RWPE2 (cell line): ENCODE data around the gene POU2F3.

ENCODE experiments used
- ATAC-seq: fragments of 200-7000 bp; cut with Tn5 transposase; 3 replicates; pipeline ENCODE4 v1.9.1; 2021; ENCODE audit warnings: low read depth
- DNase-seq: peaks from one replicate; pipeline ENCODE4 v3.0.0-alpha.2; 2020; ENCODE audit warnings: low spot score
- H3K27ac ChIP-seq: fragments of 450-650 bp; 2 replicates; pipeline ENCODE4 v1.5.1; 2017; ENCODE audit warnings: mild to moderate bottlenecking; ENCODE audit not compliant: poor library complexity, severe bottlenecking
- H3K27me3 ChIP-seq: fragments of 250-450 bp; sonication (Bioruptor Pico); 2 replicates; pipeline ENCODE4 v1.5.1; 2021; ENCODE audit warnings: mild to moderate bottlenecking, moderate library complexity; ENCODE audit not compliant: insufficient read depth, poor library complexity, severe bottlenecking
- H3K36me3 ChIP-seq: fragments of 250-450 bp; sonication (Bioruptor Pico); 2 replicates; pipeline ENCODE4 v1.5.1; 2020; ENCODE audit warnings: low read depth, mild to moderate bottlenecking, moderate library complexity
- H3K4me1 ChIP-seq: fragments of 250-450 bp; sonication (Bioruptor Pico); 2 replicates; pipeline ENCODE4 v1.5.1; 2021; ENCODE audit warnings: mild to moderate bottlenecking, moderate library complexity; ENCODE audit not compliant: insufficient read depth, poor library complexity, severe bottlenecking
- H3K4me3 ChIP-seq: fragments of 250-450 bp; sonication (Bioruptor Pico); 2 replicates; pipeline ENCODE4 v1.5.1; 2021; ENCODE audit warnings: mild to moderate bottlenecking, moderate library complexity; ENCODE audit not compliant: severe bottlenecking
- H3K9me3 ChIP-seq: fragments of 250-450 bp; sonication (Bioruptor Pico); 2 replicates; pipeline ENCODE4 v1.5.1; 2021; ENCODE audit warnings: mild to moderate bottlenecking, moderate library complexity; ENCODE audit not compliant: severe bottlenecking
- TF ChIP-seq, protein P1 (sequence below): fragments of 450-650 bp; IDR thresholded peaks from one replicate; pipeline ENCODE4 v1.5.1; 2017; ENCODE audit warnings: mild to moderate bottlenecking, moderate library complexity; ENCODE audit not compliant: poor library complexity, severe bottlenecking

POU2F3 gene

DNA sequence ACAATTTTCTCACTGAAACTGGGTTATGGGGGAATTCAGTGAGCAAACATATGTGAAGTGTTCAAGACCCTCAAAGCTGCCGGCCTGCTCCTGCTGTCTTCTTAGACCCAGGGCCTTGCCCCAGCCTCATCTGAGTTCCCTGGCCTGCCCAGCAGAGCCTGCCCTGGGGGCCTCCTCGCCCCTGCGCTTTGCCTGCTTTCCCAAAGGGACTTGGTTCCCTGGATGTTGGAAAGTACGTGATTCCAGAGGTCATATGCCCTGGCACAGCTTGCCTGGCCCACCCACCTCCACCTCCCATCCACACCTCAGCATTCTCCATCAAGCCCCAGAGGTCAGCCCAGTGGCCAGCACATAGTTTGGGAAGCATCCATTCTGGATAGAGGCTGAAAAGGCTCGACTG lies 13.7 kb upstream of the POU2F3 start:
- no peak for ATAC-seq
- TF ChIP-seq, protein P1, sequence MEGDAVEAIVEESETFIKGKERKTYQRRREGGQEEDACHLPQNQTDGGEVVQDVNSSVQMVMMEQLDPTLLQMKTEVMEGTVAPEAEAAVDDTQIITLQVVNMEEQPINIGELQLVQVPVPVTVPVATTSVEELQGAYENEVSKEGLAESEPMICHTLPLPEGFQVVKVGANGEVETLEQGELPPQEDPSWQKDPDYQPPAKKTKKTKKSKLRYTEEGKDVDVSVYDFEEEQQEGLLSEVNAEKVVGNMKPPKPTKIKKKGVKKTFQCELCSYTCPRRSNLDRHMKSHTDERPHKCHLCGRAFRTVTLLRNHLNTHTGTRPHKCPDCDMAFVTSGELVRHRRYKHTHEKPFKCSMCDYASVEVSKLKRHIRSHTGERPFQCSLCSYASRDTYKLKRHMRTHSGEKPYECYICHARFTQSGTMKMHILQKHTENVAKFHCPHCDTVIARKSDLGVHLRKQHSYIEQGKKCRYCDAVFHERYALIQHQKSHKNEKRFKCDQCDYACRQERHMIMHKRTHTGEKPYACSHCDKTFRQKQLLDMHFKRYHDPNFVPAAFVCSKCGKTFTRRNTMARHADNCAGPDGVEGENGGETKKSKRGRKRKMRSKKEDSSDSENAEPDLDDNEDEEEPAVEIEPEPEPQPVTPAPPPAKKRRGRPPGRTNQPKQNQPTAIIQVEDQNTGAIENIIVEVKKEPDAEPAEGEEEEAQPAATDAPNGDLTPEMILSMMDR = no peak

DNA sequence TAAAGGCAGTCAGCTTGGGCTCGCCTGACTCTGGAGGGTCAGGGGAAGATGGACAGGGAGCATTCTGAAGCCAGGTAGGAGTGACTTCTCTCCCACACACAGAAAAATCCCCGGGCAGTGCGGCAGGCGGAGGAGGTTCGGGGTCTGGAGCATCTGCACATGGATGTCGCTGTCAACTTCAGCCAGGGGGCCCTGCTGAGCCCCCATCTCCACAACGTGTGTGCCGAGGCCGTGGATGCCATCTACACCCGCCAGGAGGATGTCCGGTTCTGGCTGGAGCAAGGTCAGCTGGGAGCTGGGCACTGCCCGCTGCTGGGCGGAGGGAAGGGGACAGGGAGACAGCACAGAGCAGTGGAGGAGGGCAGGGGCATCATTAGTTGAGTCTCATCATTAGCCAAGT lies 13.2 kb upstream of the POU2F3 start:
- no peaks in the 10 kb centered on the region for H3K36me3 ChIP-seq
- H3K4me1 ChIP-seq = no peaks in the 10 kb centered on the region
- no peak overlapping the region for H3K4me3 ChIP-seq
- DNase-seq (no peak), ATAC-seq (no peak)
- H3K27me3 ChIP-seq = no peaks in the 10 kb centered on the region
- no peak overlapping the region for H3K27ac ChIP-seq
- TF ChIP-seq, protein P1 = no peak
- no peaks in the 10 kb centered on the region for H3K9me3 ChIP-seq

More for the DNA sequence above, 13.7 kb upstream of the POU2F3 start:
- H3K27me3 ChIP-seq = no peaks in the 10 kb centered on the region
- H3K27ac ChIP-seq = no peak overlapping the region
- H3K4me1 ChIP-seq = no peaks in the 10 kb centered on the region
- H3K36me3 ChIP-seq = no peaks in the 10 kb centered on the region
- H3K4me3 ChIP-seq = no peak overlapping the region
- no peak for DNase-seq
- no peaks in the 10 kb centered on the region for H3K9me3 ChIP-seq

GRCh38 chr11:120227228-120227852 lies 12.6 kb upstream of the POU2F3 start:
- Histone ChIP-seq H3K27ac (no peak overlapping the region), H3K9me3 (no peaks in the 10 kb centered on the region), H3K4me1 (no peaks in the 10 kb centered on the region), H3K4me3 (no peak overlapping the region), H3K27me3 (no peaks in the 10 kb centered on the region), H3K36me3 (no peaks in the 10 kb centered on the region)
- TF ChIP-seq, protein P1 = no peak
- DNase-seq (no peak), ATAC-seq (no peak)

- DNase-seq = no peak
Measured at GRCh38 chr11:120228794-120229384, 11.1 kb upstream of the POU2F3 start.

More at GRCh38 chr11:120228794-120229384, 11.1 kb upstream of the POU2F3 start:
- Histone ChIP-seq H3K4me3 (no peak overlapping the region), H3K27ac (no peak overlapping the region), H3K4me1 (no peaks in the 10 kb centered on the region), H3K27me3 (no peaks in the 10 kb centered on the region), H3K36me3 (no peaks in the 10 kb centered on the region), H3K9me3 (no peaks in the 10 kb centered on the region)
- ATAC-seq = no peak
- TF ChIP-seq, protein P1 = no peak
